GM21423 (cell line): Measurements from ENCODE around the gene AMN.

ENCODE experiments used
- ATAC-seq: cut with Tn5 transposase; IDR thresholded peaks from one replicate; pipeline ENCODE4 v1.9.1; 2021; ENCODE audit warnings: mild to moderate bottlenecking, moderate library complexity; ENCODE audit not compliant: unreplicated experiment

AMN gene

DNA sequence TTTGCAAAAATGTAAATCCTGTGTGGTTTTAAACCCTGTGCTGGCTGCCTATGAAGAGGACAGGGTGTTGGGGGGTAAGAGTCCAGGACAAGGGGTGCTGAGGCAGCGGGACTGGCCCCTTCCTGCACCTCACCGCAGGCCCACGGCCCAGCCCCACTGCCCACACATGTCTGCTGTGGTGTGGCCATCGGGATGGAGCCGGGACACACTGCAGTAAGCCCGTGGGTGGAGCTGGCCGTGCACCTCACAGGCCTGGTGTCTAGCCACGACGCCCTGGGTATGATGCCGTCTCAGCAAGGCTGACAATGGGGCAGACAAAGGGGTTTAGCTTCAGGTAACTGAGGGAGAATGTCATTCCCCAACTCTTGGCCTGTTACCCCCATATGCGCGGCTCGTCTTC lies 19.6 kb downstream of the AMN start:
- ATAC-seq: no peak

DNA sequence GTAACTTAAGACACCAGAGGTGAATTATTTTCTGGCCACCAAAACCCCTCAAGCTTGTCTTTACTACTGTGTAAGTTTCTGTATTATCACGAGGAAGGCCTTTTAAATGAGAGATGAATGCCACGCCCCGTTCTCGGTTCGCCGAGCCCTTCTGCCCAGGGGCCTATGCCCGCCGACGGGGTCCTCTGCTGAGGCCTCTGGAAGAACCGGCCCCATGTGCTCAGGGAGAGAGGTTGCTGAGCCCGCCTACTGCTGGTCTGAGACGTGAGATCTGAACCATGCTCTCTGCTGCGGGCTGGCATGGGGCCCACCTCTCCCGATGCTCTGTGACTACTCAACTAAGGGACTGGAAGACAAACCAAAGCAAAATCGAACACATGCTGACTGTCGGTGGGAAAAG lies 21.0 kb downstream of the AMN start:
- no peak for ATAC-seq

DNA sequence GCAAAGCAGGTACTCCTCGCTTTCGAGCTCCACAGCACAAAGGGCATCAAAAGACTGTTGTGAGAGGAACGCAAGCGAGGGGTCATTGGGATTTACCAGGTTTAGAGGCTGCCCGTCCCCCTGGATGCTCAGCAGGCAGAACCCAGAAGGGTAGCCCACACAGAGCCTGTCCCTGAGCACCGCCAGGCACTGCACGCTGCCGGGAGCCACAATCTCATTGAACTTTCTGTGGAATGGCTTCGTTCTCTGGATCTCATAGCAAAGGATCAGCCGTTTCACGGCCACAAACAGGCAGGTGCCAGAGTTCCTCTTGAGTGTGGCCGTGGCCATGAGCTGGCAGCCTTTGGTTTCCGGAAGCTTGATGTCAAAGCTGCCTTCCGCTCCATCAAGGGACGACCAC lies 21.5 kb downstream of the AMN start:
- no peak for ATAC-seq

DNA sequence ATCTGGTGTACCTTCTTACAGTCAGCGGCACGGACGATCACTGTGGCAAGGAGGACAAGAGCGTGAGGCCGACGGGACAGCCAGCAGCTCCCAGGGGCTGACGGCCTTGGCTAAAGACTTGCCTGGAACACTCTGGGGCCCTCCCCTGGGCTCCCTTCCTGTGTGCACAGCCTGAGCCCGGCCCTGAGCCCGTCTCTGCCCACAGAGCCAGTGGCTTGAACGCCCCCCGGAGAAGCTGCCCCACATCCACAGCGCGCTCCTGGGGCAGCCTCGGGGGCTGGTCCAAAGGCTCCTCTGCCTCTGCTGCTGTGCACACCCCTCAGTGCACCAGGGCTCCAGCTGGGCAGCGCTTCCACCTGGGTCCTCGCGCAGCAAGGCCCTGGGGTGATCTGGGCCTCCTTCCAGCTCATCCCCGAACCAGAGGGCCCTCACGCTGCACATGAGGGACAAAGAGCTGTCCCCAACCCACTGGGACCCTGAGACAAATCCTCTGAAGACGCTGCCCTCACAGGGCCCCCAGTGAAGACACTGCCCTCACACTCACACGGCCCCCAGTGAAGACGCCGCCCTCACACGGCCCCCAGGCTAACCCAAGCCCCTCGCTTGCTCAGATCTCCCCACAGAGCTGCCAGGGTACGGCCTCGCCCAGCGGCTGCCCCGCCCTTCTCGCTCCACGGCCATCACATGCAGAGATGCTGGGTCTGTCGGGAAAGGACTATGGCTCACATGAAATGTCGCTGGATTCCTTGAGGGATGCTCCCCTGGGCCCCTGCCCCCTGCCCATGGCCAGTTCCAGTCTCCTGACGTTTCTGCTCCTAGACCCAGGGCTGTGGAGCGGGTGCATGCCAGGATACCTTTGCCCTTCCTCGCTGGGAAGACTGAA lies 22.2 kb downstream of the AMN start:
- no peak for ATAC-seq

DNA sequence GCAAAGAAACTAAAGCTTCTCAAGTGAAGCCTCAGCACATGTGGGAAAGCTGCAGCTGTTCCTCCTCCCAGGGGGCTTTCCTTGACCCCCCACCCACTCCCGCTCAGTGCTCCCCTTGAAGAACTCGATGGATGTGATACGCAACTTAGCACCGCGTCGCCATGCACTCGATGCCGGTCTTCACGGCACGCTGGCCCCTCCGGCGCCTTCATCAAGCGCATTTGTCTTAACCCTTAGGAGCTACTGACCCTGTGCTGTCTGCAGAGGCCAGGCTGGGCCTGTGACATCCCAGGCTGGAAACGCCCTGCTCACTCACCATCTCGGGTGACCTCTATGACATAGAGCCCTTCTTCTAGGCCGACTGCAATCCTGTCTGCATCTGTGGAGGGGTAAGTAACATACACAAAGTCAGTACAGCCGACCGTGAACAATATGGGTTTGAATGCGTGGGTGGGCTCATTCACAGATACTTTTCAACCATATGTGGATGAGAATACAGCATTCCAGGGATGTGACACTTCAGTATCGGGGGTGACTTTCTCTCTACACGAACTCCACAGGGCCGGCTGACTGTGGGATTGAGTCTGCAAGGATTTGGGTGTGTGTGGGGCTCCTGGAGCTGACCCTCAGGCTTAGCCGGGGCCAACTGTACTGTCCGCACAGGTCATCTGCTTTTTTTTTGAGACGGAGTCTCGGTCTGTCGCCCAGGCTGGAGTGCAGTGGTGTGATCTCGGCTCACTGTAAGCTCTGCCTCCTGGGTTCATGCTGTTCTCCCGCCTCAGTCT lies 23.1 kb downstream of the AMN start:
- ATAC-seq: no peak

DNA sequence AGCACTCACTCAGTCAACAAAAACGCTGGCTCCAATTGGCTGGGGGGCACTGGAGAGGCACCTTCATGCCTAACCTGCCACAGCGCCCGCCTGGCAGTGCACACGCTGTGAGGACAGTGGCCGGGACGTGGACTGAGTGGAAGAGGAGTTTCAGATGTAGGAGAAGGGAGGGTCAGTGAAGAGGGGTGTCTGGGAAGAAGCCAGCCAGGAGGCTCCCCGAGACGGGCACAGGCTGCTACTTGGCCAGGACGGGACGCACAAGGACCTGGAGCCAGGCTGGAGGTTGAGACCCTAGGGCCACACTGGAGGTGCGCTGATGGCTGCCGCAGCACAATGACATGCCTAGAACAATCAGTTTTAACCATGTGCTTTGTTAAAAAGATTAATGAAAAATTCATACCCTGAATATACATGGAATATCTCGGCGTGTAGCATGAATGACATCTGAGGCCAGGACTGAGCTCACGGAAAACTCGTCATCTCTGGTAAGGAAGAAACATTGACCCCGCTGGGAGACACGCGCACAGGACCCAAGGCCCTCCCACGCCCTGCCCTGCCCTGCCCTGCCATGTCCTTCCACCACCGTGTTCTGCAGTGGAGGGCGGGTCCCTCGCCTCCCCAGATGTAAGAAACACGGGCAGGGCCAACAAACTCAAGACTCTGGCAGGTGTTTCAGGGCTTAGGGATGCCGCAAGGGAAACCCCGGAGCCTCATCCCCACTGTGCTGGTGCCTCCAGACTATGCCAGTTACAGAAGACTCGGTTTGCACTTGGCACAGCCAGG lies 25.0 kb downstream of the AMN start:
- ATAC-seq: no peak

DNA sequence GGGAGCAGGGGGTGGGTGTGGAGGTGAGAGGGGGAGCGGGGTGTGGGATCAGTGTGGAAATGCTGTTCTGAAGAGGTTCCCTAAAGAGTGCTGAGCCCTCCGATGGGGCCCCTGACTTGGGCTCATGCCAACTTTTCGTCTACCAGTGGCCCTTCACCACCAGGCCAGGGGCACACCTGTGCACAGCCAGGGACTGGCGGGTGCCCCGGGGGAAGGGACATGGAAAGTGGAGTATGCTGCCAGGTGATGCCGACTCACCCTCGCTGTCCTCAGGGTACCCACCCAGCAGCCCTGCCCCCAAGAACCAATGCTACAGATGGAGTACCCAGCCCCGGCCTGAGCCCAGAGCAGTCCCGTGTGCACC lies 26.2 kb downstream of the AMN start:
- no peak for ATAC-seq

DNA sequence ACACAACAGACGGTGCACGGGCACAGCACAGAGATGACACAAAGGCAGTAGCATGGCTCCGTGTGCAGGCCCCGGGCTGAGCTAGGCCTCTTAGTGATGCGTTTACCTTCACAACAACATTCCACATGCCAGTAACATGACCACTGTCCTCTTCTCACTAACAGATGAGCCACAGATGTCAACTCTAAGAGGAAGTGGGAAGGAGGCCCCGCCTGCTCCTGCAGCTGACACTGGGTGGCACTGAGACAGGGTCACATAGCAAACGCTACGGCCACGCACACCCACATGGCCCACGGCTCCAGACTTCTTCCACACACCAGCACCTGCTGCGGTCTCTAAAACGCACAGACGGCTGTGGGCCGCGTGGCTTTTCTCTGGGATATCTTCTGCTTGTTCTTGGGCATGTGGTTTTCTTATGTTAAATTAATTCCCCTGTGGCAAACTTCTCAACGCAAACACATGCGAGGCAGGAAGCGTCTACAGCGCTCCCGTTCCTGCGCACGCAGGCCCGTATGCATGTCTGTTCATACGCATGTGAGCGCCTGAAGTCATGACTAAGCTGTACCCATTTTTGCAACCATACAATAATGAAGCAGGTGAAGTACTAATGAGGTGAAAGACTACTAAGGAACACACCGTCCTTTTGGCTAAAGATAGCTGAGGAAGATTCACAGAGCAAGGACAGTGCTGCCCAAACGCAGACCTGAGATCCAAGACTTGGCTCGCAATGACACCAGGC lies 26.8 kb downstream of the AMN start:
- peak; percentile 72 for ATAC-seq

DNA sequence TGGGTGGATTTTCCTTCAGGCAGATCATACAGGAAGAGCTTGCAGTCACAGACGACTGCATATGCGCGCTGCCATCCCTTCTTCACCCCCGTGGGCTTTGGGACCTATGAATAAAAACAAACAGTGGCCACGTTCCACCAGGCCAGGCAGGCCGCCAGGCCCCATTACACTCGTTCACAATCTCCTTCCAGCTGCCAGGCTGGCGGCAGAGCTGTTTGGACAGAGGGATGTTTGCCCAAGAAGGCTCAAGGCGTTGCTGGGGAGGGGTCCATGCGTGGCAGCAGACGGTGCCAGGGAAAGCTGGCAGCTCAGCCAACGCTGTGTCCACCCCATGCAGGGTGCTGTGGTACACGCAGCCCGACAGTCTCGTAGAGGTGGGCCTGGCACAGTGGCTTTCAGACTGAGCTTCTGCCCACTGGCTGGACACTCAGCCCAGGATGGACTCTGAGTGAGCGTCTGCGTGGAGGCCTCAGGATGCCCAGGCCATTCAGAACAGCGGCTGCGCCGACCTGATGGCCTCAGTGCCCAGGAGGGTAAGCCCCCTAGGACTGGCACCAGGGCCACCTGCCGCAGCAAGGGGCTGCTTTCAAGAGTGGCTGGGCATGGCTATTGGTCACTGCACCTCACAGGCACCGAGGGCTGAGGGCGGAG lies 27.5 kb downstream of the AMN start:
- no peak for ATAC-seq

DNA sequence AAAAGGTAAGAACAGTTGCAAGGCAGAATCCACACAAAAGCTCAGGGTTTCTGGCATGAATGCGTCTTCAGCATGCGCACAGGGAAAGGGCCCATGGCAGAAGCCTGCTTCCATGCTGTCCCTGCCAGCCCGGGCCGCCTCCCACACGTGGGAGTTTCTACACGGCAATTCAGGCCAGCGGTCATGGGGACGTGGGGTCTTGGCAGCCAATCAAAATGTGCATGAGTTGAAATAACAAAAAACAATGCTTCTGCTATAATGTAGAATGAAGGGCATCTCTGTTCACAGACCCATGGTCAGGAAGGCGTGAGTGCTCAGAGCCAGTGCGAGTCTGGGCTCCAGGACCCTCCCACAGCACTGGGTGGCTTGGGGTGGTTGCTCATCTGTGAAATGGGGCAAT lies 28.6 kb downstream of the AMN start:
- no peak for ATAC-seq

DNA sequence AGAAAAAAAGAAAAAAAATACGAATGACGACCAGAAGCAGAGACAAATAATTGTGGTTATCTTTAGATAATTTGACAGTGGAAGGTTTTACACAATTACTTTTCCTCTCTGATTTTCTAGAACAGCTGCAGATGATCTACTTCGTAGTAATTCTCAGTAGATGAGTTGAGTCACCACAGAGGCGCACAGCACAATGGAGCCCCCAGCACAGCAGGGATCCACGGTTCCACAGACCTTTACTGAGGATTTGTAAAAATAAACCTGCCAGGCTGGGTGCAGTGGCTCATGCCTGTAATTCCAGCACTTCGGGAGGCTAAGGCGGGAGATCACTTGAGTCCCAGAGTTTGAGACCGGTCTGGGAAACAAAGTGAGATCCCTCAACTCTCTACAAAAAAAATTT lies 29.3 kb downstream of the AMN start:
- ATAC-seq: no peak

DNA sequence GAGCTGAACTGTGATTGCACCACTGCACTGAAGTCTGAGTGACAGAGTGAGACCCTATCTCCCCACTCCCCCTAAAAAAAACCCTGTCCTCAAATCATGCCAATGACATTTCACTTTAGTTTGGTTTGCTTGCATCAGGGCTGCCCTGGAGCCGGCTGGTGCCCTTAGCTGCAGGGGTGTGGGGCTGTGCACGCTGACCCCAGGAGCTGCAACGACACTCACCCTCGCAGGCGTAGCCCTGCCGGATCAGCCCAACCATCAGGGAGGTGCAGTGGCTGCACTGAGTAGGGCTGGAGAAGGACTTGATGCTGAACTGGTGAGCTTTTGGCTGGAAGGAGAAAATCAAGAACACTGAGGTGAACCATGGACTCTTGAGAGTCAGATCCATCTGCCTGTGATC lies 29.8 kb downstream of the AMN start:
- no peak for ATAC-seq

DNA sequence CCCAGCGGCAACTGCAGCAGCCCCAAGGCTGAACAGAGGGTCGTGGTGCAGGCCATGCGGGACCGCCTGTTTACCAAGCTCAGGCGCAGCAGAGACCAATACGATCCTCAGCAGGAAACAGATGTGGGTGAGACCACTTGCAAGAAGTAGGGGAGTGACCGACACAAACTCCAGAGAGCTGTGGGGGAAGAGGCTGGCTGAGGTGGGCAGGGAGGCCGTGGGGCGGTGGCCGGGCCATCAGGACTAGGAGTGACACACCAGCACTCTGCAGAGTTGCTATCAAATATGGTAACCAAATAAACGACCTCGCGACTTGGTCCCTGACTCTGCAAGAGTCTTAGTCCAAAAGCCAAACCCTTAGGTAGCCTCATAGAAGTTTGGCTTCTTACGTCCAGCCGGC lies 30.6 kb downstream of the AMN start:
- no peak for ATAC-seq

DNA sequence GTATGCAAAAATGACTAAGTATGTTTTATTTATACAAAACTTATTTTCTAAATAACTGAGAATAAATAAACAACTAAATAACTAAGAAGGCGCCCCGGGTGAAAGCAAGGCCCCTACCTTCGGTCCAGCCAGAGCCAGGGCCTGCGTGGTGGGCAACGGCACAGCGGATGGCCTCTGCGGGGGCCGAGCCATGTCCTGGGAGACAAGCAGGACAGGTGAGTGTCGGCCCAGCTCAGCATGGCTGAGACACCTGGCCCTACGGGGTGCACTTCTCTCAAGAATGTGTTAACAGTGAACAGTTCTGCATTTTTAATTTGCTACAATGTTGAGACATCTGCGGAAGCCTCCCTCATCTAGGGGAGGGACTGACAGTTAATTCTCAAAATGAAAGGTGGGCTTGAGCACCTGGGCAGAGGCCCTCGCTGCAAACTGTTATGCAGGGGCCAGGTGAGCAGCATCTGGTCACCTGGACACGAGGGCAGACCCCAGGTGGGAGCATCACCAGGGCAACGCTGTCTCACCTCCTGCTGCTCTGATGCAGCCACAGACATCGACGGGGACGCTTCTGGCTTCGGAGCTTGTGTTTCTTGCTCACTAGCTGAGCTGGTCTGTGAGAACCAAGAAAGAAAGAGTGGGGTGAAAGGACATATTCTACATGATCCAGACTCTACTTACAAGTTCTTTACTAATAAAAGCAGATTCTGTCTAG lies 31.8 kb downstream of the AMN start:
- ATAC-seq: no peak

DNA sequence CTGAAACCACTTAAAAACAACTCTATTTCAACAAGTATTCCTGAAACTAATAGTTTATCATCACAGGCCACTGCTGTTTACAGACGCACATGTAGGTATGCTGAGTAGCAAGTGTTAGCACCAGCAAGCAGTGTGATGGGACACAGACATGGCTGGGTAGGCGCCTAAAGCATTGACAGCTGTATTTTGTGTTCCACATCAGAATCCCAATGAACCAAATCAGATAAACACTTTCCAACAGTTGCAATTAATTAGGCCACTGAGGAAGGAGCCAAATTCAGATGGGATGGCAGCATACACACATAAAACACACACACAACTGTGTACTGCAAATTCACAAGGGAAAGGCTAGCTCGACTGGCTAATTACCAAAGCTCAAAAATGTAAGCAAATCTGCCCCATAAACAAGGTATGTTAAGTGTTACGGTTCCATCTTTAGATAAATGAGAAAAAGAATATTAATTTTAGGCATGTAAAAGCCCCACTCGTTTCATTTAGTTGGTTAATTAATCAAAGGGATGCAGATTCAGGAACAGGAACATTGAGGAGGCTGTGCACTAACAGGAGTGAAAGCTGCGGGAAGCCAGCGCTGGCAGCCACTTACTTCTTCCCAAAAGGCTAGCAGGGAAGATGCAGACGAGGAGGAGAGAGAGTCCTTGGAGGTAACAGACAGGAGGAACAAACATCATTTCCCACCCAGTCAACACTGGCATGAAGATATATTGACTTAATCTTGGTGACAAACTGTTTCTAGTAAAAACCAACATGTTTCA lies 33.4 kb downstream of the AMN start:
- no peak for ATAC-seq

DNA sequence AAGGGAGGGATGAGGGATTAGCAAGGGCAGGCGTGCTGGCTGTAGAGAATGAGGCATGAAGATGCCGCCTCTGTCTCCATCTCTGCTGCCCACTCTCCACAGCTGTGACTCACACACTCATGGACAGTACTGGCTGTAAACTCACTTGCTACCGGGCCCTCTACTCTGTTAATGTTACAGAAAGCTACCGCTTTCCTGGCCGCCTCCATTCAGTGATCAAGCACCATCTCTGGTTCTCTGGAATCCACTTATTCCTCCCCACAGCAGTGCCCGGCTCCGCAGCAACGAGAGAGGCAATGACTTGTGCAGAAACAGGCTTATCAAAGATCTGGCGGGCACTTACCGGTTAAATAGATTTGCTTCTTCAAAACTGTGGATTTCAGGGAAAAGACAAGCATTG lies 34.8 kb downstream of the AMN start:
- ATAC-seq: no peak

DNA sequence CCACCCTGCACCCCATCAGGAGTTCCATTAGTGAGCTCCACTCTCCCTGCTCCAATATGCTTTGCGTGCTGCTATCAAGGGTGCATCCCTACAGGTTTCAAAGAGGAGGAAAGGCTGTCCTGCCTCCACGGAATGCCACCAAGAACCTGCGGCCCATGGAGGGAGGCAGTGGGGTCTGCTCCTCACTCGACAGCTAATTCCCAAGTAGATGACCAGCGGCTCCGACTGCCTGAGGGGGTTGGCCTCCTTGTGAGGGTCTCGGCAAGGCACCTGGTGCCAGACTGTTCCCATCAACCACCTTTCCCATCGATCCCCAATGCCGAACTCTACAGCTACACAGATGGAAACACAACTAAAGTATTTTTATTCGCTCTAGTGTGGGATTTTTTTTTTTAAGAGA lies 36.0 kb downstream of the AMN start:
- ATAC-seq: no peak

DNA sequence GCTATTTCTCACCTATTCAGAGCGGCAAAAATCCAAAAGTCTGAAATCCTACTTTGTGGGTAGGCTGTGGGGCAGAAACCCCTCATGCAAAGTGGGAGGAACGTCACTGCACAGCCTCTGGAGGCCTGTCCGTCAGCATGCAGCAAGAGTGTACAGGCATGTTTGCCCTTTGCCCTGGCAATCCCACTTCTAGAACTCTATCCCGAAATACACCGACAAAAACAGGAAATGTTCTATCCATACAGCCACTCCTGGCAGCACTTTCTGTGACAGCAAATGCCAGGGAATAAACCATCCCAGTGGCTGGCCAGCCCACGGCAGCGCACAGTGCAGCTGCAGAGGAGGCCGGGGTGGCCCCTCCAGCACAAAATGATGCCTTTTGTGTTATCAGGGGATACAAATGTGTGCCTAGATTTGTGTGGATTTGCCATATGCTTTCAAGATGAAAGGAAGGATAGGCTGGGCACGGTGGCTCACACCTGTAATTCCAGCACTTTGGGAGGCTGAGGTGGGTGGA lies 39.7 kb downstream of the AMN start:
- no peak for ATAC-seq
